Smooth muscle cell (in vitro differentiated cells): ENCODE results near the gene AK1. TPM values are rescaled to one million over a fixed set of nuclear protein-coding genes. Genes with fewer than 3 reads are reported as not detected.

Source experiments
- DNase-seq: peaks from one replicate; lab custom pipeline; 2025; ENCODE audit not compliant: unreplicated experiment; lab: John Stamatoyannopoulos, UW
- H2AFZ ChIP-seq: fragments of 200-600 bp; sonication (generic); 2 replicates; pipeline ENCODE4 v1.6.0; 2016; ENCODE audit warnings: antibody characterized with exemption, low read depth, mild to moderate bottlenecking
- H3F3A ChIP-seq: fragments of 200-600 bp; sonication (generic); 2 replicates; pipeline ENCODE4 v1.6.0; 2017; ENCODE audit warnings: antibody characterized with exemption, low read depth
- H3K27ac ChIP-seq: fragments of 200-600 bp; sonication (generic); 2 replicates; pipeline ENCODE4 v1.5.1; 2016; ENCODE audit warnings: low read depth, mild to moderate bottlenecking
- H3K27me3 ChIP-seq: fragments of 200-600 bp; sonication (generic); 2 replicates; pipeline ENCODE4 v1.6.1; 2016; ENCODE audit warnings: low read depth, mild to moderate bottlenecking
- H3K36me3 ChIP-seq: fragments of 200-600 bp; sonication (generic); 2 replicates; pipeline ENCODE4 v1.5.1; 2016; ENCODE audit warnings: low read depth
- H3K4me1 ChIP-seq: fragments of 200-600 bp; sonication (generic); 2 replicates; pipeline ENCODE4 v1.5.1; 2016; ENCODE audit warnings: low read depth
- H3K4me2 ChIP-seq: fragments of 200-600 bp; sonication (generic); 2 replicates; pipeline ENCODE4 v1.6.0; 2016; ENCODE audit warnings: mild to moderate bottlenecking
- H3K4me3 ChIP-seq: fragments of 200-600 bp; sonication (generic); 2 replicates; pipeline ENCODE4 v1.5.1; 2016; ENCODE audit warnings: mild to moderate bottlenecking
- H3K79me2 ChIP-seq: fragments of 200-600 bp; sonication (generic); 2 replicates; pipeline ENCODE4 v1.6.0; 2016; ENCODE audit warnings: low read depth, mild to moderate bottlenecking
- H3K9ac ChIP-seq: fragments of 200-600 bp; sonication (generic); 2 replicates; pipeline ENCODE4 v1.6.0; 2016; ENCODE audit warnings: low read depth
- H3K9me3 ChIP-seq: fragments of 200-600 bp; sonication (generic); replicated peaks from 2 replicates; pipeline ENCODE4 v1.5.1; 2016; ENCODE audit warnings: low read depth
- H4K20me1 ChIP-seq: fragments of 200-600 bp; sonication (generic); 2 replicates; pipeline ENCODE4 v1.6.0; 2016; ENCODE audit warnings: low read depth
- CTCF ChIP-seq: fragments of 200-600 bp; sonication (generic); IDR thresholded peaks from 2 replicates; pipeline ENCODE4 v1.5.1; 2017; ENCODE audit warnings: borderline replicate concordance, mild to moderate bottlenecking, antibody characterized with exemption; ENCODE audit not compliant: insufficient read depth, poor library complexity, severe bottlenecking
- WGBS: methylation state at CpG from one replicate; pipeline ENCODE4 v1.1.7; 2016; ENCODE audit warnings: low lambda C conversion rate; 5-methylcytosine and 5-hydroxymethylcytosine counted together
- polyA plus RNA-seq: library from polyadenylated mRNA; unstranded; fragments of >200 nt; fragmentation: Nextera tagmentation; extraction: Ambion mirVana; gene quantifications from 2 replicates; pipeline ENCODE4 v1.2.1, GENCODE V29; 2016
- total RNA-seq: library from RNA; depleted of rRNA; stranded (reverse); fragments of >200 nt; gene quantifications from 2 replicates; pipeline ENCODE4 v1.2.3, GENCODE V29; 2014

Gene AK1
- total and polyA plus RNA-seq, 2 experiments from 2014 or later, result 52.4 to 97.8 TPM

GRCh38 chr9:127856729-127857116 lies 20.8 kb downstream of the AK1 start:
- Histone ChIP-seq H3K36me3 (no peaks in the 10 kb centered on the region), H3K4me1 (no peaks in the 10 kb centered on the region), H3K9me3 (no peaks in the 10 kb centered on the region), H3K9ac (no peak overlapping the region), H3K27ac (no peak overlapping the region), H3K79me2 (peaks cover 12% of the 10 kb centered on the region), H3K4me3 (no peak overlapping the region), H4K20me1 (no peaks in the 10 kb centered on the region), H3K27me3 (no peaks in the 10 kb centered on the region), H2AFZ (no peak overlapping the region), H3K4me2 (no peak overlapping the region), H3F3A (no peaks in the 10 kb centered on the region)
- WGBS, result 96% methylated on average over 8 of the region's 8 CpGs
- no peak for TF ChIP-seq CTCF
- DNase-seq, result no peak

- H3K27ac ChIP-seq, result no peak overlapping the region
- H3K79me2 ChIP-seq, result peaks cover 12% of the 10 kb centered on the region
- H3K9ac ChIP-seq, result no peak overlapping the region
- no peak overlapping the region for H3K4me2 ChIP-seq
- no peak overlapping the region for H2AFZ ChIP-seq
- no peaks in the 10 kb centered on the region for H3K4me1 ChIP-seq
- H4K20me1 ChIP-seq, result no peaks in the 10 kb centered on the region
- H3K4me3 ChIP-seq, result no peak overlapping the region
- H3K36me3 ChIP-seq, result no peaks in the 10 kb centered on the region
- H3K9me3 ChIP-seq, result no peaks in the 10 kb centered on the region
- no peak for TF ChIP-seq CTCF
- WGBS, result 78% methylated on average over 11 of the region's 11 CpGs
- H3K27me3 ChIP-seq, result no peaks in the 10 kb centered on the region
- no peak for DNase-seq
- H3F3A ChIP-seq, result no peaks in the 10 kb centered on the region
These were observed 21.3 kb downstream of the AK1 start for GRCh38 chr9:127856094-127856728.

- DNase-seq, result no peak
- no peaks in the 10 kb centered on the region for H4K20me1 ChIP-seq
- 98% methylated on average over 5 of the region's 5 CpGs for WGBS
- TF ChIP-seq CTCF, result no peak
- no peaks in the 10 kb centered on the region for H3K36me3 ChIP-seq
- no peak overlapping the region for H3K4me2 ChIP-seq
- no peak overlapping the region for H3K9ac ChIP-seq
- H3F3A ChIP-seq, result no peaks in the 10 kb centered on the region
- H2AFZ ChIP-seq, result no peak overlapping the region
- H3K9me3 ChIP-seq, result no peaks in the 10 kb centered on the region
- no peak overlapping the region for H3K4me3 ChIP-seq
- no peaks in the 10 kb centered on the region for H3K4me1 ChIP-seq
- no peaks in the 10 kb centered on the region for H3K27me3 ChIP-seq
- H3K27ac ChIP-seq, result no peak overlapping the region
- peaks cover 12% of the 10 kb centered on the region for H3K79me2 ChIP-seq
These were observed 22.0 kb downstream of the AK1 start for GRCh38 chr9:127855522-127855921.

- WGBS, result 87% methylated on average over 11 of the region's 11 CpGs
- H3K79me2 ChIP-seq, result peaks cover 12% of the 10 kb centered on the region
- no peak overlapping the region for H3K4me3 ChIP-seq
- H2AFZ ChIP-seq, result no peak overlapping the region
- no peaks in the 10 kb centered on the region for H3K4me1 ChIP-seq
- H3F3A ChIP-seq, result no peaks in the 10 kb centered on the region
- H3K9me3 ChIP-seq, result no peaks in the 10 kb centered on the region
- no peak for TF ChIP-seq CTCF
- no peaks in the 10 kb centered on the region for H3K27me3 ChIP-seq
- H3K36me3 ChIP-seq, result no peaks in the 10 kb centered on the region
- H3K27ac ChIP-seq, result no peak overlapping the region
- H3K9ac ChIP-seq, result no peak overlapping the region
- no peaks in the 10 kb centered on the region for H4K20me1 ChIP-seq
- H3K4me2 ChIP-seq, result peak overlapping the region; percentile 87
- DNase-seq, result no peak
These were observed 22.5 kb downstream of the AK1 start for GRCh38 chr9:127854960-127855359.
